Umbilical cord (tissue), 2 donors: ENCODE results near the gene GJA4. TPM values are rescaled to one million over a fixed set of nuclear protein-coding genes. Genes with fewer than 3 reads are reported as not detected.
"Not testable (repeated sequence)": the region's sequence is repeated elsewhere in the genome, so short reads cannot be mapped to it uniquely, and the experiment has no call there.

Experiments used
- DNase-seq: peaks from one replicate; pipeline ENCODE4 v3.0.0-alpha.2; 2015; ENCODE audit warnings: low spot score
- total RNA-seq: library from RNA; depleted of rRNA; stranded (reverse); fragments of >200 nt; gene quantifications from one replicate; pipeline ENCODE4 v1.2.3, GENCODE V29; 2014; ENCODE audit warnings: low replicate concordance; ENCODE audit not compliant: insufficient read depth

GJA4 gene
- total RNA-seq, 1 donor from 2014 or later, result 3.4 TPM

DNA sequence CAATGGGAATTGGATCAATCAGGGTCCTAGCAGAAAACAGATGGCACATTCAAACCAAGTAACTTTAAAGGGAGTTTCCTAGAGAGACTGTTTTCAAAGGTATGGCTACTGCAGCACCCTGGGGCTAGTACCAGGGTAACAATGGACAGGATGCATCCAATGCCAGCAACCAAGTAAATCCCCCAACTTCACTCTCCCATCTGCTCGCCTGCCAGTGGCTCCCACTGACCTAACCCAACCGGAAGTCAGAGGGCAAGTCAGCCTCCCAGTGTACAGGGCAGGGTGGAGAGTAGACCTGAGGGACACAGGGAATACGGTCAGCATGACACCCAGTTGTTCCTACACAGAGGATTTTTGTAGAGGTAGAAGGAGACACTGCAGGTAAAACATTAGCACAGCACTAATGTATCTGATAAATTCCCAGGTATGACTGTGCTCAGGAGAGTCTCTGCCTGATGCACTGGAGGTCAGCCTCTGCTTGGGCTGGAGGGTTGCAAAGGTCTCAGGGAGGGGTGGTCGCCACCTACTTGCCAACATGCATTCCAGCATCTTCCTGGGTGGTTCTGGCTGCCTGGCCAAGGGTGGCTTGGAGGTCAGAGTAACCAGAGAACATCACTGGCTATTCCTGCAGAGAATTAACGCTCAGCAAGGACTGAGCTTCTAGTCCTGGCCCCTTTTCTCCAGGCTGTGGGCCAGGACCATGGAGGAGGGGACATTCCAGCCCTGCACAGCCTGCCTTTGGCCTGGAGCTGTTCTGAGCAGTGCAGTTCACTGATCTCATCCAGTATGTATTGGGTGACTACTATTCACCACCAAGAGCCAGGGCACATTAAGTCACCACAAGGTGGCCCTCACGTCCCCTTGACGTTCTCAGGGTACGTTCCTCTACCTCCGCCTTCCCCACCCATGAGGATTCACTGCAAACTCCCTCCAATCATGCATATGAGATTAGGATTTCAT lies 5.1 kb upstream of the GJA4 start:
- DNase-seq, result no peak

DNA sequence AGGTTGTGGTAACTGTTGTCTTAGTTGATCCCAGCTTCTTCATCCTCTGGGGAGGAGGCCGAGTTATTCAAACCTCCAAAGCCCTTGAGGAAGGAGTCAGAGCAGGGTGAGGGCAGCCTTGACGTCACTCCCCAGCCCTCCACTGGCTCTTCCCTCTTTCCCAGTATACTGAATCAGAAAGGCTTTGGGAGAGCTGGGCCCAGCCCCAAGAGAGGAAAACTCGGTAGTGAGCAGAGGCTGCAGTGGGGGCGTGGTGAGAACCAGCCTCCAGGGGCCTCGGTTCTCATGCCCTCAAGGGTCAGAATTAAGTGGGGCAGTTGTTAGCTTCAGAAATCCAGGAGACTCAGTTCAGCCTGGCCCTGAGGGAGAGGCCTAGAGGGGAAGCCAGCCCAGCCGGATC lies 1.8 kb upstream of the GJA4 start:
- DNase-seq, result peak; percentile 37

- DNase-seq, result no peak
These were observed 375 bp upstream of the GJA4 start for GRCh38 chr1:34792424-34792823.

DNA sequence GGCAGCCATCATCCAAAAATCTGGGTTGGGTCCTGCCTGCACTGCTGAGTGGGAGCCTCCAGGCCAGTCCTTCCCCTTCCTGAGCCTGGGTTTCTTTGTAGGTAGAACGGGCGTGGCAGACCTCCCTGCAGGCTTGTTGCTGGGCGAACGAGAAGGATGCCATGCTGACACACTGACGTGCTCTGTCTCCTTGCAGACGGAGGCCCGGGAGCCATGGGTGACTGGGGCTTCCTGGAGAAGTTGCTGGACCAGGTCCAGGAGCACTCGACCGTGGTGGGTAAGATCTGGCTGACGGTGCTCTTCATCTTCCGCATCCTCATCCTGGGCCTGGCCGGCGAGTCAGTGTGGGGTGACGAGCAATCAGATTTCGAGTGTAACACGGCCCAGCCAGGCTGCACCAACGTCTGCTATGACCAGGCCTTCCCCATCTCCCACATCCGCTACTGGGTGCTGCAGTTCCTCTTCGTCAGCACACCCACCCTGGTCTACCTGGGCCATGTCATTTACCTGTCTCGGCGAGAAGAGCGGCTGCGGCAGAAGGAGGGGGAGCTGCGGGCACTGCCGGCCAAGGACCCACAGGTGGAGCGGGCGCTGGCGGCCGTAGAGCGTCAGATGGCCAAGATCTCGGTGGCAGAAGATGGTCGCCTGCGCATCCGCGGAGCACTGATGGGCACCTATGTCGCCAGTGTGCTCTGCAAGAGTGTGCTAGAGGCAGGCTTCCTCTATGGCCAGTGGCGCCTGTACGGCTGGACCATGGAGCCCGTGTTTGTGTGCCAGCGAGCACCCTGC lies 1.4 kb downstream of the GJA4 start:
- DNase-seq, result no peak

DNA sequence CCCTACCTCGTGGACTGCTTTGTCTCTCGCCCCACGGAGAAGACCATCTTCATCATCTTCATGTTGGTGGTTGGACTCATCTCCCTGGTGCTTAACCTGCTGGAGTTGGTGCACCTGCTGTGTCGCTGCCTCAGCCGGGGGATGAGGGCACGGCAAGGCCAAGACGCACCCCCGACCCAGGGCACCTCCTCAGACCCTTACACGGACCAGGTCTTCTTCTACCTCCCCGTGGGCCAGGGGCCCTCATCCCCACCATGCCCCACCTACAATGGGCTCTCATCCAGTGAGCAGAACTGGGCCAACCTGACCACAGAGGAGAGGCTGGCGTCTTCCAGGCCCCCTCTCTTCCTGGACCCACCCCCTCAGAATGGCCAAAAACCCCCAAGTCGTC lies 2.0 kb downstream of the GJA4 start:
- no peak for DNase-seq

- no peak for DNase-seq
These were observed 3.1 kb downstream of the GJA4 start for GRCh38 chr1:34795916-34796315.

GRCh38 chr1:34796990-34797389 lies 4.2 kb downstream of the GJA4 start:
- no peak for DNase-seq

DNA sequence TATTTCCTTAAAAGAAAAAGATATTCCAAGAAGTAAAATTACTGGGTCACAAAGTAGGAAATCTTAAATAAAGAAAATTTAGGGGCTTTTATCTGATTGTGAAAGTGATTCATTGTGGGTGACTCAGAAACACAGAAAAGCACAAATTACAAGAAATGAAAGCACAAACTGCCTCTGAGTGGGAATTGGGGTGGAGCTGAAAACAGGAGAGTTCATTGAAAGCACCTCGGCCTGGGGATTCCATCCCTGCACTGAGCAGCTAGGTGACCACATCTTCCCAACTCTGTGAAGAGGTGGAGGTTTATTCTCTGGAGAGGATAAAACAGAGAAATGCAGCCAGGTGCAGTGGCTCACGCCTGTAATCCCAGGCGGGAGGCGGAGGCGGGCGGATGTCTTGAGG lies 7.4 kb downstream of the GJA4 start:
- DNase-seq, result no peak

DNA sequence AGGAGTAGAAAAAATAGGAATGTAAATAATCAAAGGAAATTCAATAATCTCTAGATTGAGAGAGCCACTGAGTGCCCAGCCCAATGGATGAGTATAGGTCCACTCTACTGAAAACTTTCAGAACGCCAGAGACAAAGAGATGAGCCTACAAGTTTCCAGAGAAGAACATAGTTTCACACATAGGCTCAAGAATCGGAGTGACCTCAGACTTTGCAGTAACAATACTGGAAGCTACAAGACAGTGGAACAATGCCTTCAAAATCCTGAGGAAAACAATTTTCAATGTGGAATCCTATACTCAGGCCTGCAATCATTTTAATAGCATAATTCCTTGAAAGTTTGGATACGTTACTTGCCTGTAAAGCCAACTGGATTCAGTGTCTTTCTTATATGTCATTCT lies 11.0 kb downstream of the GJA4 start:
- DNase-seq, result no peak

- no peak for DNase-seq
These were observed 13.6 kb downstream of the GJA4 start for GRCh38 chr1:34806396-34806795.

- DNase-seq, result no peak
These were observed 15.4 kb downstream of the GJA4 start for GRCh38 chr1:34808051-34808810.

GRCh38 chr1:34810781-34811180 lies 18.0 kb downstream of the GJA4 start:
- not testable (repeated sequence) for DNase-seq

DNA sequence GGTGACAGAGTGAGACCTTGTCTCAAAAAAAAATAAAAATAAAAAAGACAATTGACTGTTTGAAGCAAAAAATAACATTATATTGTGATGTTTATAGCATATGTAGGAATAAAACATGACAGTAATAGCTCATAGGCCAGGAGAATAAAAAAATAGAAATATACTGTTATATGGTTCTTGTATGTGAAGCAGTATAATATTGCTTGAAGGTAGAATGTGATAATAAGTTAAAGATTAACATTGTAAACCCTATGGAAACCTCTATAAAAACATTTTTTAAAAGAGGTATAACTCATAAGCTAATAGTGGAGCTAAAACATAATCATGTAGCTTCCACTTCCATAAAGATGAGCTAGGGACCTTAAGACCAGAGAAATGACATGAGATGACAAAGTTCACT lies 23.5 kb downstream of the GJA4 start:
- DNase-seq, result no peak

DNA sequence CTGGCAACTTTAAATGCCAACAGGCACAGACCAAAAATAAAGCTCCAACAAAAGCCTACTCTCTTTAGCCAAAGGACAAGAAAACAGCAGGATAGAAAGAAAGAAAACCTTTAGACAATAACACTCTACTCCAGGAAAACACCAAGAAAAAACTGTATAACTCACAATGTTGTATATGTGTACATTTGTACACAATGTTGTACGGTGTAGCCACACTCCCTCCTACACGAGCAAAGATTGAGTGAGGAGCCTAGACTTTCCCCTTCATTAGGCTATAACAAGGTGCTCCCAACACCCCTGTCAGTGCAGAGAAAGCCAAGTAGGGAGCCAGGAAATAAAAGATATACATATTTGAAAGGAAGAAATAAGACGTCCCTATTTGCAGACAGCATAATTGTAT lies 24.0 kb downstream of the GJA4 start:
- no peak for DNase-seq

- DNase-seq, result not testable (repeated sequence)
These were observed 26.1 kb downstream of the GJA4 start for GRCh38 chr1:34818862-34819261.

DNA sequence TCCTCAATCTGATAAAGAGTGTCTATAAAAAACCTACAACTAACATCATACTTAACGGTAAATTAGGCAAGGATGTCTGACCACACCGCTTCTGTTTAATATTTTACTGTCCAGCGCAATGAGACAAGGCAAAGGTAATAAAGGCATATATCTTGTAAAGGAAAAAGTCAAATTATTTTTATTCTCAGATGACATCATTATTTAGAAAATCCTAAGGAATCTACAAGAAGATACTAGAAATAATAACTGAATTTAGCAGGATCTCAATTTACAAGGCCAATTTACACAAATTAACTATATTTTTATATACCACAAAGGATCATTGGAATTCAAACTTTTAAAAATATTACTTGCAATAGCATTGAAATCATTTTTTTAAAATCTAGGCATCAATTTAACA lies 29.4 kb downstream of the GJA4 start:
- DNase-seq, result no peak

DNA sequence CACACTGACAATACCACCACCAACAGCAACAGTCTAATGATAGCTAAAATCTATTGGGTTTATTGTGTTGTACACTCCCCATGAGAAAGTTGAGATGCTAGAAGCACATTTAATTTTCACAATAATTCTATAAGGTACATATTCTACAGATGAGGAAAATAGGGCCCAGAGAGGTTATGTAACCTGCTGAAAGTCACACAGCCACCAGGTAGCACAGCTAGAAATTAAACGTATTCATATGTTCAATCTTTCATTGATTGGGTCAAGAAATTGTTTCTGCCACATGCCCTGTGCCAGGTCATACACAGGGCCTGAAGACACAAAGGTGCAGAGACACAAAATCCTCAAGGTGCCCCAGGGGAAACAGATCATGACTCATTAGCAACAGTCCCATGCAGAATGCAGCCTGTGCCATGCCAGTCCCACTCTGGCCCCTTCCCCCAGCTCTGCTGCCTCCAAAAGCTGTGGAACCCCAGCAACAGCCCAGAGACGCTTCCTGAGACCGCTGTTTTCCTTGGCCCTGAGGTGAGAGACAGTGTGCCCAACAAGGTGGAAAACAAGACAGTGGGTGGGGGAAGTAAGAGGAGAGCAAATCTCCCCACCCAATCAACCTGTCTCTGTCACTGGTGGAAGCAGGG lies 32.1 kb downstream of the GJA4 start:
- DNase-seq, result no peak

DNA sequence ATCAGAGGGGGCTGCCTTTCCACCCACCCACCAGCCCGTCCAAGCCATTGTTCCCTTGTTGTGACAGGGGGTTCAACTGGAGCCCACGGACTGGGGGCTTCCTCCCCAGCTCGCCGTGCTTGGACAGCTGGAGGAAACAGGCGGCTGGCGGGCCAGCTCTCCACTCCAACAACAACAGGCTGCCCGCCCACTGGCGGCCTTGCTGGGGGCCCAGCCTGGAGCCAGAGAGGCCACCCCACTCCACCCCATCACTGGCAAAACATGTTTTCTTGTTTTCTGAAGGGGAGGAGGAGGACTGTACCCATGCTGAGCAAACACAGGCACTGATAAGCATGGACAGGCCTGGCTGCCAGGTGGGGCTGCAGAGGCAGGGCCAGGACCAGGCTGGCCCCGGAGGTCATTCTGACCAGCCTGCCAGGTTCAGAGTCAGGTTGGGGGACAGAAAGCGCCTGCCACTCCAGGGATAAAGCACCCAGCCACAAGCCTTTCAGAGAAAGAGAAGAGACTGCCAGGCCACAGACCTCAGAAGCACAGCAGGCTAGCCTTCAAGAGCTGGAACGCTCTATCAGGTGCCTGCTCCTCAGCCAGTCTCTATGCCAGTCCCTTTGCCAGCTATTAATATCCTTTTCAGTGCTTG lies 32.8 kb downstream of the GJA4 start:
- DNase-seq, result peak; percentile 21

DNA sequence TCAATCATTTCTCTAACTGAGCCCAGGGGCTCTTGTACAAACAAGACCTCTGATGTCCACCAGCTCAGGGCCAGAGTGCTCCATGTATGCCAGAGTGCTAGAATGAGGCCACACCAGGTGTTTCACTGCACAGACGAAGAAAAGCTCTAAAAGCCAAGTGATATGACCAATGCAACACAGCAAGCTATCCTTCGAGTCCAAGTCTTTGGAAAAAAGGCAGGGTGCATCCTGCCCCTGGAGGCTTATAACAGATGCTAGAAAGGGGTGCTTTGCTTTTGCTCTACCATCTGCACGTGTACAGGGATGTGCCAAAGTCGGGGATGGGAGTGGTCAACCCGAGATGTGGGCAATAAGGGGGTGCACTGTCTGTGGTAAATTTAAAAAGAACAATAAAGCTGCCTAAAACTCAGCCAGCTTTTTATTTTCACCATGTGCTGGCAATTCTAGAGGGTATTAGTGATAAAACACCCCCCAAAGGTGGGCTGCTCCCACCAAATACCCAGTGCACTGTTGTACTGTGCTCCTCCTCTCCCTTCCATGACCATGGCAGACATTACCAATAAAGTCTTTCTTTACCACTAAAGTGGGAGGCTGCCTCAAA lies 34.6 kb downstream of the GJA4 start:
- no peak for DNase-seq

DNA sequence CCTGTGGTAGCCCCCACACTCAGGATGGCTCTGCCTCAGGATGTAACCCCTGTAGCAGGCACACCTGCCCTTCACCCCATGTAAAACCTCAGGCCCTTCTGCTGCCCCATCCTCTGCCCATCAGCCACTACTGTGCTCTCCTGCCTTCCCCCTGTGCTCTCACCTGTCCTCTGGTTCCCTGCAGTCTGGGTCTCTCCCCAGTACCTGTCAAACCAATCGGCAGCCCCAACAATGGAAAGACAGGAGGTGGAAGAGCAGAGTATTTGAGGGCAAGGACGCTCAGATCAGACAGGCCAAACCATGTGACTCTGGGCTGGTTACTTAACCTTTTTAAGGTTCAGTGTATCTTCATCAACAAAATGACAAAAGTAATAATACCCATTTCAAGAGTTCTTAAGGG lies 35.8 kb downstream of the GJA4 start:
- no peak for DNase-seq

- no peak for DNase-seq
These were observed 36.5 kb downstream of the GJA4 start for GRCh38 chr1:34829250-34829649.
